Cardiac muscle cell (in vitro differentiated cells and primary cell): ENCODE measurements around the gene CMTM5. TPM values are rescaled to one million over a fixed set of nuclear protein-coding genes. Genes with fewer than 3 reads are reported as not detected.
A peak's percentile ranks its signal among the peaks of the same experiment; 100 is the strongest.
"Not testable (repeated sequence)": the region's sequence is repeated elsewhere in the genome, so short reads cannot be mapped to it uniquely, and the experiment has no call there.

Source experiments
- DNase-seq, 2 donors: peaks; one replicate each; pipeline versions ENCODE4 v3.0.0 to v3.0.0-alpha.2; 2010 to 2017; ENCODE audit warnings: low read depth in 1 of 2, low spot score in 1 of 2
- H3K27ac ChIP-seq: fragments of 200-600 bp; sonication (generic); 2 replicates; pipeline ENCODE4 v1.5.1; 2016
- H3K27me3 ChIP-seq: fragments of 200-600 bp; sonication (generic); 2 replicates; pipeline ENCODE4 v1.6.0; 2016; ENCODE audit warnings: control low read depth
- H3K36me3 ChIP-seq: fragments of 200-600 bp; sonication (generic); 2 replicates; pipeline ENCODE4 v1.5.1; 2016; ENCODE audit warnings: control low read depth
- H3K4me1 ChIP-seq: fragments of 200-600 bp; sonication (generic); 2 replicates; pipeline ENCODE4 v1.8.1; 2017; ENCODE audit warnings: low read depth, mild to moderate bottlenecking, mixed run types
- H3K4me3 ChIP-seq: fragments of 200-600 bp; sonication (generic); 2 replicates; pipeline ENCODE4 v1.5.1; 2016; ENCODE audit warnings: mild to moderate bottlenecking
- H3K9me3 ChIP-seq: fragments of 200-600 bp; sonication (generic); 2 replicates; pipeline ENCODE4 v1.5.1; 2017; ENCODE audit warnings: low read depth, mild to moderate bottlenecking, control low read depth
- CTCF ChIP-seq: IDR thresholded peaks from 2 replicates; pipeline ENCODE4 v1.5.1; 2012; ENCODE audit warnings: low read depth, mild to moderate bottlenecking, low read length
- polyA plus RNA-seq: library from polyadenylated mRNA; unstranded; fragments of >200 nt; fragmentation: Nextera tagmentation; extraction: Ambion mirVana; gene quantifications from 2 replicates; pipeline ENCODE4 v1.2.1, GENCODE V29; 2016
- total RNA-seq: library from RNA; depleted of rRNA; stranded (reverse); fragments of >200 nt; gene quantifications from 2 replicates; pipeline ENCODE4 v1.2.3, GENCODE V29; 2016

CMTM5 gene
- total and polyA plus RNA-seq, 2 experiments from 2014 or later: 0.21 to 31.4 TPM

GRCh38 chr14:23389396-23389795 lies 12.6 kb downstream of the CMTM5 start:
- Histone ChIP-seq H3K27me3 (no peaks in the 10 kb centered on the region), H3K27ac (peak overlapping the region; percentile 86), H3K4me1 (no peaks in the 10 kb centered on the region), H3K9me3 (no peaks in the 10 kb centered on the region), H3K36me3 (peaks cover 96% of the 10 kb centered on the region), H3K4me3 (no peak overlapping the region)
- DNase-seq: no peak
- no peak for TF ChIP-seq CTCF

- peak overlapping the region; percentile 86 for H3K27ac ChIP-seq
- not testable (repeated sequence) for H3K27me3 ChIP-seq, H3K9me3 ChIP-seq, H3K4me3 ChIP-seq, DNase-seq, H3K4me1 ChIP-seq
- H3K36me3 ChIP-seq: peaks cover 96% of the 10 kb centered on the region
Observed at GRCh38 chr14:23389871-23390270, 13.0 kb downstream of the CMTM5 start.

GRCh38 chr14:23392613-23393012 lies 15.8 kb downstream of the CMTM5 start:
- Histone ChIP-seq H3K36me3 (peaks cover 96% of the 10 kb centered on the region), H3K4me3 (no peak overlapping the region), H3K27ac (peak overlapping the region; percentile 99), H3K27me3 (no peaks in the 10 kb centered on the region), H3K9me3 (no peaks in the 10 kb centered on the region), H3K4me1 (peaks cover 5% of the 10 kb centered on the region)
- TF ChIP-seq CTCF: no peak
- no peak for DNase-seq

- no peaks in the 10 kb centered on the region for H3K27me3 ChIP-seq
- no peak overlapping the region for H3K4me3 ChIP-seq
- peaks cover 99% of the 10 kb centered on the region for H3K36me3 ChIP-seq
- TF ChIP-seq CTCF: no peak
- H3K9me3 ChIP-seq: no peaks in the 10 kb centered on the region
- peaks cover 23% of the 10 kb centered on the region for H3K4me1 ChIP-seq
- DNase-seq: no peak
- peak overlapping the region; percentile 99 for H3K27ac ChIP-seq
Observed at GRCh38 chr14:23396126-23396525, 19.3 kb downstream of the CMTM5 start.

- no peak for TF ChIP-seq CTCF
- Histone ChIP-seq H3K27ac (peak overlapping the region; percentile 99), H3K27me3 (no peaks in the 10 kb centered on the region), H3K4me1 (peaks cover 30% of the 10 kb centered on the region), H3K4me3 (no peak overlapping the region), H3K9me3 (no peaks in the 10 kb centered on the region), H3K36me3 (peaks cover 99% of the 10 kb centered on the region)
- DNase-seq: peak in 1 of 2 donors; percentile 6
Observed at GRCh38 chr14:23396781-23397407, 20.0 kb downstream of the CMTM5 start.

- Histone ChIP-seq H3K36me3 (peaks cover 99% of the 10 kb centered on the region), H3K27me3 (no peaks in the 10 kb centered on the region), H3K4me1 (peaks cover 37% of the 10 kb centered on the region), H3K4me3 (no peak overlapping the region), H3K9me3 (no peaks in the 10 kb centered on the region), H3K27ac (peak overlapping the region; percentile 99)
- DNase-seq: peak in 1 of 2 donors; percentile 32
- no peak for TF ChIP-seq CTCF
Observed at GRCh38 chr14:23398348-23398747, 21.5 kb downstream of the CMTM5 start.
